Subcutaneous abdominal adipose tissue (tissue), 5 donors: ENCODE data around the gene ZSCAN2.

Source experiments
- H3K27ac ChIP-seq: one replicate; pipeline ENCODE4 v1.7.0; 2013; ENCODE audit warnings: low read depth, mild to moderate bottlenecking, inconsistent platforms, low read length, moderate library complexity
- H3K27me3 ChIP-seq, 5 donors: one replicate each; pipeline ENCODE4 v1.7.0; 2013; ENCODE audit warnings: low read length in 5 of 5, inconsistent platforms in 1 of 5; ENCODE audit not compliant: control insufficient read depth in 5 of 5, insufficient read depth in 4 of 5
- H3K36me3 ChIP-seq, 5 donors: one replicate each; pipeline ENCODE4 v1.7.0; 2013; ENCODE audit warnings: low read length in 5 of 5; ENCODE audit not compliant: control insufficient read depth in 5 of 5, insufficient read depth in 5 of 5
- H3K4me1 ChIP-seq, 5 donors: one replicate each; pipeline ENCODE4 v1.7.0; 2013; ENCODE audit warnings: low read length in 5 of 5, mild to moderate bottlenecking in 3 of 5, moderate library complexity in 1 of 5; ENCODE audit not compliant: control insufficient read depth in 5 of 5, insufficient read depth in 5 of 5
- H3K4me3 ChIP-seq, 5 donors: one replicate each; pipeline ENCODE4 v1.7.0; 2013; ENCODE audit warnings: low read length in 5 of 5, low read depth in 1 of 5
- H3K9ac ChIP-seq, 5 donors: one replicate each; pipeline ENCODE4 v1.7.0; 2013; ENCODE audit warnings: low read length in 5 of 5, mild to moderate bottlenecking in 4 of 5, moderate library complexity in 3 of 5
- H3K9me3 ChIP-seq, 5 donors: one replicate each; pipeline ENCODE4 v1.7.0; 2013; ENCODE audit warnings: low read length in 5 of 5; ENCODE audit not compliant: control insufficient read depth in 5 of 5
- donor health status: healthy.
- donor health status: healthy.
- donor health status: healthy.
- donor health status: healthy.
- donor health status: healthy.

Gene ZSCAN2

GRCh38 chr15:84647726-84648125 lies 46.9 kb downstream of the ZSCAN2 start:
- peaks cover 0 to 17% (median 11%) of the 10 kb centered on the region in 5 donors for H3K4me1 ChIP-seq
- H3K27me3 ChIP-seq: no peaks in the 10 kb centered on the region
- H3K36me3 ChIP-seq: peaks cover 7 to 79% (median 70%) of the 10 kb centered on the region in 5 donors
- H3K4me3 ChIP-seq: no peak overlapping the region
- no peaks in the 10 kb centered on the region for H3K9me3 ChIP-seq
- no peak overlapping the region for H3K9ac ChIP-seq
- no peak overlapping the region for H3K27ac ChIP-seq

- H3K4me1 ChIP-seq: peaks cover 3 to 25% (median 18%) of the 10 kb centered on the region in 5 donors
- H3K27ac ChIP-seq: peak overlapping the region; percentile 0
- H3K4me3 ChIP-seq: no peak overlapping the region
- H3K9ac ChIP-seq: peak overlapping the region in 2 of 5 donors; percentile 18 to 41
- peaks cover 7 to 71% (median 62%) of the 10 kb centered on the region in 5 donors for H3K36me3 ChIP-seq
- no peaks in the 10 kb centered on the region for H3K9me3 ChIP-seq
- H3K27me3 ChIP-seq: no peaks in the 10 kb centered on the region
These were observed 47.7 kb downstream of the ZSCAN2 start for GRCh38 chr15:84648539-84648938.

- Histone ChIP-seq H3K4me1 (peaks cover 6 to 30% (median 25%) of the 10 kb centered on the region in 5 donors), H3K4me3 (no peak overlapping the region), H3K9ac (no peak overlapping the region), H3K27me3 (no peaks in the 10 kb centered on the region), H3K27ac (no peak overlapping the region), H3K36me3 (peaks cover 7 to 63% (median 54%) of the 10 kb centered on the region in 5 donors), H3K9me3 (no peaks in the 10 kb centered on the region)
These were observed 48.9 kb downstream of the ZSCAN2 start for GRCh38 chr15:84649706-84650105.

- no peaks in the 10 kb centered on the region for H3K9me3 ChIP-seq
- no peaks in the 10 kb centered on the region for H3K27me3 ChIP-seq
- H3K9ac ChIP-seq: peak overlapping the region; percentile 65 to 93 (median 80)
- H3K4me3 ChIP-seq: peak overlapping the region; percentile 84 to 99 (median 94)
- peaks cover 10 to 58% (median 44%) of the 10 kb centered on the region in 5 donors for H3K4me1 ChIP-seq
- peak overlapping the region; percentile 93 for H3K27ac ChIP-seq
- peaks cover 4 to 27% (median 20%) of the 10 kb centered on the region in 5 donors for H3K36me3 ChIP-seq
These were observed 52.7 kb downstream of the ZSCAN2 start for GRCh38 chr15:84653584-84653909.

- peak within 1 kb of the TSS; percentile 65 to 93 (median 80) for H3K9ac ChIP-seq
- peak within 1 kb of the TSS; percentile 84 to 99 (median 94) for H3K4me3 ChIP-seq
- H3K9me3 ChIP-seq: no peaks in the 10 kb centered on the region
- peak within 1 kb of the TSS; percentile 93 for H3K27ac ChIP-seq
- peaks cover 10 to 57% (median 42%) of the 10 kb centered on the region in 5 donors for H3K4me1 ChIP-seq
- H3K36me3 ChIP-seq: peaks cover under 1 to 22% (median 16%) of the 10 kb centered on the region in 5 donors
- H3K27me3 ChIP-seq: no peaks in the 10 kb centered on the region
These were observed 53.3 kb downstream of the ZSCAN2 start, which contains the start of gene WDR73 for GRCh38 chr15:84653910-84654688. TSS of gene WDR73 (minus strand) at chr15:84654283. CDS start at chr15:84654274, 9 bp downstream.

GRCh38 chr15:84654689-84655453 lies 54.1 kb downstream of the ZSCAN2 start:
- Histone ChIP-seq H3K4me1 (peaks cover 10 to 52% (median 39%) of the 10 kb centered on the region in 5 donors), H3K9me3 (no peaks in the 10 kb centered on the region), H3K4me3 (peak overlapping the region; percentile 82 to 99 (median 94)), H3K9ac (peak overlapping the region in 4 of 5 donors; percentile 74 to 93 (median 82)), H3K36me3 (peaks cover 0 to 16% (median 14%) of the 10 kb centered on the region in 5 donors), H3K27ac (peak overlapping the region; percentile 93), H3K27me3 (no peaks in the 10 kb centered on the region)

- H3K9ac ChIP-seq: peak overlapping the region; percentile 23 to 94 (median 83)
- peak overlapping the region; percentile 93 for H3K27ac ChIP-seq
- H3K4me1 ChIP-seq: peaks cover 10 to 52% (median 38%) of the 10 kb centered on the region in 5 donors
- peaks cover 0 to 10% (median 3%) of the 10 kb centered on the region in 5 donors for H3K36me3 ChIP-seq
- H3K27me3 ChIP-seq: no peaks in the 10 kb centered on the region
- no peaks in the 10 kb centered on the region for H3K9me3 ChIP-seq
- peak overlapping the region; percentile 66 to 79 (median 70) for H3K4me3 ChIP-seq
These were observed 56.2 kb downstream of the ZSCAN2 start for GRCh38 chr15:84656972-84657371.

- no peaks in the 10 kb centered on the region for H3K9me3 ChIP-seq
- H3K36me3 ChIP-seq: peaks cover 0 to 4% (median 0%) of the 10 kb centered on the region in 5 donors
- no peaks in the 10 kb centered on the region for H3K27me3 ChIP-seq
- H3K4me3 ChIP-seq: peak overlapping the region; percentile 66 to 79 (median 70)
- H3K27ac ChIP-seq: peak overlapping the region; percentile 93
- peak overlapping the region in 4 of 5 donors; percentile 75 to 94 (median 86) for H3K9ac ChIP-seq
- H3K4me1 ChIP-seq: peaks cover 10 to 54% (median 43%) of the 10 kb centered on the region in 5 donors
These were observed 56.9 kb downstream of the ZSCAN2 start for GRCh38 chr15:84657748-84658079.

GRCh38 chr15:84658080-84658787 lies 57.4 kb downstream of the ZSCAN2 start, which contains the start of gene NMB:
TSS of gene NMB (minus strand) at chr15:84658199. CDS start at chr15:84658152, 47 bp downstream.
- Histone ChIP-seq H3K36me3 (peaks cover 0 to 3% (median 0%) of the 10 kb centered on the region in 5 donors), H3K4me1 (peaks cover 10 to 53% (median 47%) of the 10 kb centered on the region in 5 donors), H3K27ac (peak within 1 kb of the TSS; percentile 93), H3K9me3 (no peaks in the 10 kb centered on the region), H3K9ac (peak within 1 kb of the TSS; percentile 75 to 94 (median 84)), H3K27me3 (no peaks in the 10 kb centered on the region), H3K4me3 (peak within 1 kb of the TSS; percentile 66 to 79 (median 70))
